Measurements from ENCODE around the gene HTRA3. TPM values are rescaled to one million over a fixed set of nuclear protein-coding genes. Genes with fewer than 3 reads are reported as not detected.

The HTRA3 gene
- total and polyA plus RNA-seq, 2 experiments from 2014 or later = 1.3 to 3.6 TPM

DNA sequence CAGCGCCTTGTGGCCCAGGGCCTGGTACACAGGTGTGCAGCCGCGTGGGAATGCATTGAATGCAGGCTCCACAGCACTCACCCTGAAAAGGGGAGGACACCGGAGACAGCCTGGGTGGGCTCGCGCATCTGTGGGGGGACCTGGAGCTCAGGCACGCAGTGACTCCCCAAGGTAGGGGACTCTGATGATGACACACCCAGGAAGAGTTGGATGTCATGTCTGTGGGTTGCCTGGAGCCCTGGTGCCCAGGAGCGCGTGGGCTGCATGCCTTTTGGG lies 32.7 kb upstream of the HTRA3 start:
- H3K4me3 ChIP-seq = no peak overlapping the region
- H3K4me1 ChIP-seq (ENCODE audit: insufficient read depth) = no peaks in the 10 kb centered on the region
- no peaks in the 10 kb centered on the region for H3K9me2 ChIP-seq (ENCODE audit: insufficient read depth)
- H2AFZ ChIP-seq = no peak overlapping the region
- H3K79me2 ChIP-seq (replicated peaks; ENCODE audit: insufficient read depth) = no peaks in the 10 kb centered on the region
- H3K36me3 ChIP-seq (ENCODE audit: insufficient read depth) = no peaks in the 10 kb centered on the region
- ATAC-seq = no peak
- H3K27ac ChIP-seq (ENCODE audit: low read depth) = no peak overlapping the region
- H3K27me3 ChIP-seq (ENCODE audit: insufficient read depth) = no peaks in the 10 kb centered on the region
- no peaks in the 10 kb centered on the region for H3K36me3 Mint-ChIP-seq (ENCODE audit: low read depth)
- H3K4me2 ChIP-seq = no peak overlapping the region
- H3K4me1 Mint-ChIP-seq = no peaks in the 10 kb centered on the region
- TF ChIP-seq CREB1 (CRISPR knock-in tag; IDR thresholded peaks at IDR 0.05; ENCODE audit: low read depth) (no peak), EZH2 (IDR thresholded peaks at IDR 0.05; ENCODE audit: low read depth, unreplicated experiment) (no peak), POLR2AphosphoS5 (IDR thresholded peaks at IDR 0.05; ENCODE audit: low read depth) (no peak), ZNF331 (CRISPR knock-in tag; IDR thresholded peaks at IDR 0.05; ENCODE audit: low read depth) (no peak), EZH2phosphoT487 (IDR thresholded peaks at IDR 0.05; ENCODE audit: unreplicated experiment) (no peak), NANOG (IDR thresholded peaks at IDR 0.05; ENCODE audit: borderline replicate concordance) (no peak), JUNB (IDR thresholded peaks at IDR 0.05; ENCODE audit: unreplicated experiment) (no peak)
- TF ChIP-seq, protein P1, sequence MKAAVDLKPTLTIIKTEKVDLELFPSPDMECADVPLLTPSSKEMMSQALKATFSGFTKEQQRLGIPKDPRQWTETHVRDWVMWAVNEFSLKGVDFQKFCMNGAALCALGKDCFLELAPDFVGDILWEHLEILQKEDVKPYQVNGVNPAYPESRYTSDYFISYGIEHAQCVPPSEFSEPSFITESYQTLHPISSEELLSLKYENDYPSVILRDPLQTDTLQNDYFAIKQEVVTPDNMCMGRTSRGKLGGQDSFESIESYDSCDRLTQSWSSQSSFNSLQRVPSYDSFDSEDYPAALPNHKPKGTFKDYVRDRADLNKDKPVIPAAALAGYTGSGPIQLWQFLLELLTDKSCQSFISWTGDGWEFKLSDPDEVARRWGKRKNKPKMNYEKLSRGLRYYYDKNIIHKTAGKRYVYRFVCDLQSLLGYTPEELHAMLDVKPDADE (IDR thresholded peaks at IDR 0.05) = no peak
- TF ChIP-seq, protein P2, sequence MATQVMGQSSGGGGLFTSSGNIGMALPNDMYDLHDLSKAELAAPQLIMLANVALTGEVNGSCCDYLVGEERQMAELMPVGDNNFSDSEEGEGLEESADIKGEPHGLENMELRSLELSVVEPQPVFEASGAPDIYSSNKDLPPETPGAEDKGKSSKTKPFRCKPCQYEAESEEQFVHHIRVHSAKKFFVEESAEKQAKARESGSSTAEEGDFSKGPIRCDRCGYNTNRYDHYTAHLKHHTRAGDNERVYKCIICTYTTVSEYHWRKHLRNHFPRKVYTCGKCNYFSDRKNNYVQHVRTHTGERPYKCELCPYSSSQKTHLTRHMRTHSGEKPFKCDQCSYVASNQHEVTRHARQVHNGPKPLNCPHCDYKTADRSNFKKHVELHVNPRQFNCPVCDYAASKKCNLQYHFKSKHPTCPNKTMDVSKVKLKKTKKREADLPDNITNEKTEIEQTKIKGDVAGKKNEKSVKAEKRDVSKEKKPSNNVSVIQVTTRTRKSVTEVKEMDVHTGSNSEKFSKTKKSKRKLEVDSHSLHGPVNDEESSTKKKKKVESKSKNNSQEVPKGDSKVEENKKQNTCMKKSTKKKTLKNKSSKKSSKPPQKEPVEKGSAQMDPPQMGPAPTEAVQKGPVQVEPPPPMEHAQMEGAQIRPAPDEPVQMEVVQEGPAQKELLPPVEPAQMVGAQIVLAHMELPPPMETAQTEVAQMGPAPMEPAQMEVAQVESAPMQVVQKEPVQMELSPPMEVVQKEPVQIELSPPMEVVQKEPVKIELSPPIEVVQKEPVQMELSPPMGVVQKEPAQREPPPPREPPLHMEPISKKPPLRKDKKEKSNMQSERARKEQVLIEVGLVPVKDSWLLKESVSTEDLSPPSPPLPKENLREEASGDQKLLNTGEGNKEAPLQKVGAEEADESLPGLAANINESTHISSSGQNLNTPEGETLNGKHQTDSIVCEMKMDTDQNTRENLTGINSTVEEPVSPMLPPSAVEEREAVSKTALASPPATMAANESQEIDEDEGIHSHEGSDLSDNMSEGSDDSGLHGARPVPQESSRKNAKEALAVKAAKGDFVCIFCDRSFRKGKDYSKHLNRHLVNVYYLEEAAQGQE (IDR thresholded peaks at IDR 0.05; ENCODE audit: unreplicated experiment) = no peak
- TF ChIP-seq, protein P3, sequence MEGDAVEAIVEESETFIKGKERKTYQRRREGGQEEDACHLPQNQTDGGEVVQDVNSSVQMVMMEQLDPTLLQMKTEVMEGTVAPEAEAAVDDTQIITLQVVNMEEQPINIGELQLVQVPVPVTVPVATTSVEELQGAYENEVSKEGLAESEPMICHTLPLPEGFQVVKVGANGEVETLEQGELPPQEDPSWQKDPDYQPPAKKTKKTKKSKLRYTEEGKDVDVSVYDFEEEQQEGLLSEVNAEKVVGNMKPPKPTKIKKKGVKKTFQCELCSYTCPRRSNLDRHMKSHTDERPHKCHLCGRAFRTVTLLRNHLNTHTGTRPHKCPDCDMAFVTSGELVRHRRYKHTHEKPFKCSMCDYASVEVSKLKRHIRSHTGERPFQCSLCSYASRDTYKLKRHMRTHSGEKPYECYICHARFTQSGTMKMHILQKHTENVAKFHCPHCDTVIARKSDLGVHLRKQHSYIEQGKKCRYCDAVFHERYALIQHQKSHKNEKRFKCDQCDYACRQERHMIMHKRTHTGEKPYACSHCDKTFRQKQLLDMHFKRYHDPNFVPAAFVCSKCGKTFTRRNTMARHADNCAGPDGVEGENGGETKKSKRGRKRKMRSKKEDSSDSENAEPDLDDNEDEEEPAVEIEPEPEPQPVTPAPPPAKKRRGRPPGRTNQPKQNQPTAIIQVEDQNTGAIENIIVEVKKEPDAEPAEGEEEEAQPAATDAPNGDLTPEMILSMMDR (conservative IDR thresholded peaks at IDR 0.05; ENCODE audit: low read depth in 2 of 2) = no peak
- TF ChIP-seq, protein P4, sequence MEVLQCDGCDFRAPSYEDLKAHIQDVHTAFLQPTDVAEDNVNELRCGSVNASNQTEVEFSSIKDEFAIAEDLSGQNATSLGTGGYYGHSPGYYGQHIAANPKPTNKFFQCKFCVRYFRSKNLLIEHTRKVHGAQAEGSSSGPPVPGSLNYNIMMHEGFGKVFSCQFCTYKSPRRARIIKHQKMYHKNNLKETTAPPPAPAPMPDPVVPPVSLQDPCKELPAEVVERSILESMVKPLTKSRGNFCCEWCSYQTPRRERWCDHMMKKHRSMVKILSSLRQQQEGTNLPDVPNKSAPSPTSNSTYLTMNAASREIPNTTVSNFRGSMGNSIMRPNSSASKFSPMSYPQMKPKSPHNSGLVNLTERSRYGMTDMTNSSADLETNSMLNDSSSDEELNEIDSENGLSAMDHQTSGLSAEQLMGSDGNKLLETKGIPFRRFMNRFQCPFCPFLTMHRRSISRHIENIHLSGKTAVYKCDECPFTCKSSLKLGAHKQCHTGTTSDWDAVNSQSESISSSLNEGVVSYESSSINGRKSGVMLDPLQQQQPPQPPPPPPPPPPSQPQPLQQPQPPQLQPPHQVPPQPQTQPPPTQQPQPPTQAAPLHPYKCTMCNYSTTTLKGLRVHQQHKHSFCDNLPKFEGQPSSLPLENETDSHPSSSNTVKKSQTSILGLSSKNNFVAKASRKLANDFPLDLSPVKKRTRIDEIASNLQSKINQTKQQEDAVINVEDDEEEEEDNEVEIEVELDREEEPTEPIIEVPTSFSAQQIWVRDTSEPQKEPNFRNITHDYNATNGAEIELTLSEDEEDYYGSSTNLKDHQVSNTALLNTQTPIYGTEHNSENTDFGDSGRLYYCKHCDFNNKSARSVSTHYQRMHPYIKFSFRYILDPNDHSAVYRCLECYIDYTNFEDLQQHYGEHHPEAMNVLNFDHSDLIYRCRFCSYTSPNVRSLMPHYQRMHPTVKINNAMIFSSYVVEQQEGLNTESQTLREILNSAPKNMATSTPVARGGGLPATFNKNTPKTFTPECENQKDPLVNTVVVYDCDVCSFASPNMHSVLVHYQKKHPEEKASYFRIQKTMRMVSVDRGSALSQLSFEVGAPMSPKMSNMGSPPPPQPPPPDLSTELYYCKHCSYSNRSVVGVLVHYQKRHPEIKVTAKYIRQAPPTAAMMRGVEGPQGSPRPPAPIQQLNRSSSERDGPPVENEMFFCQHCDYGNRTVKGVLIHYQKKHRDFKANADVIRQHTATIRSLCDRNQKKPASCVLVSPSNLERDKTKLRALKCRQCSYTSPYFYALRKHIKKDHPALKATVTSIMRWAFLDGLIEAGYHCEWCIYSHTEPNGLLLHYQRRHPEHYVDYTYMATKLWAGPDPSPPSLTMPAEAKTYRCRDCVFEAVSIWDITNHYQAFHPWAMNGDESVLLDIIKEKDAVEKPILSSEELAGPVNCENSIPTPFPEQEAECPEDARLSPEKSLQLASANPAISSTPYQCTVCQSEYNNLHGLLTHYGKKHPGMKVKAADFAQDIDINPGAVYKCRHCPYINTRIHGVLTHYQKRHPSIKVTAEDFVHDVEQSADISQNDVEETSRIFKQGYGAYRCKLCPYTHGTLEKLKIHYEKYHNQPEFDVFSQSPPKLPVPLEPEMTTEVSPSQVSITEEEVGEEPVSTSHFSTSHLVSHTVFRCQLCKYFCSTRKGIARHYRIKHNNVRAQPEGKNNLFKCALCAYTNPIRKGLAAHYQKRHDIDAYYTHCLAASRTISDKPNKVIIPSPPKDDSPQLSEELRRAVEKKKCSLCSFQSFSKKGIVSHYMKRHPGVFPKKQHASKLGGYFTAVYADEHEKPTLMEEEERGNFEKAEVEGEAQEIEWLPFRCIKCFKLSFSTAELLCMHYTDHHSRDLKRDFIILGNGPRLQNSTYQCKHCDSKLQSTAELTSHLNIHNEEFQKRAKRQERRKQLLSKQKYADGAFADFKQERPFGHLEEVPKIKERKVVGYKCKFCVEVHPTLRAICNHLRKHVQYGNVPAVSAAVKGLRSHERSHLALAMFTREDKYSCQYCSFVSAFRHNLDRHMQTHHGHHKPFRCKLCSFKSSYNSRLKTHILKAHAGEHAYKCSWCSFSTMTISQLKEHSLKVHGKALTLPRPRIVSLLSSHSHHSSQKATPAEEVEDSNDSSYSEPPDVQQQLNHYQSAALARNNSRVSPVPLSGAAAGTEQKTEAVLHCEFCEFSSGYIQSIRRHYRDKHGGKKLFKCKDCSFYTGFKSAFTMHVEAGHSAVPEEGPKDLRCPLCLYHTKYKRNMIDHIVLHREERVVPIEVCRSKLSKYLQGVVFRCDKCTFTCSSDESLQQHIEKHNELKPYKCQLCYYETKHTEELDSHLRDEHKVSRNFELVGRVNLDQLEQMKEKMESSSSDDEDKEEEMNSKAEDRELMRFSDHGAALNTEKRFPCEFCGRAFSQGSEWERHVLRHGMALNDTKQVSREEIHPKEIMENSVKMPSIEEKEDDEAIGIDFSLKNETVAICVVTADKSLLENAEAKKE (CRISPR knock-in tag; IDR thresholded peaks at IDR 0.05) = no peak
- no peaks in the 10 kb centered on the region for H4K20me1 ChIP-seq (replicated peaks; ENCODE audit: insufficient read depth)
- H3K4me3 Mint-ChIP-seq = no peak overlapping the region
- H3K9me3 Mint-ChIP-seq = no peaks in the 10 kb centered on the region
- no peak for DNase-seq (ENCODE audit: low spot score)
- H3F3A ChIP-seq (replicated peaks; ENCODE audit: low read depth) = no peaks in the 10 kb centered on the region
- H3K27me3 Mint-ChIP-seq (ENCODE audit: insufficient read depth, low read depth, poor library complexity) = peaks cover 1% of the 10 kb centered on the region
- H3K27ac Mint-ChIP-seq = no peak overlapping the region
